GM12892 (cell line): ENCODE measurements around the gene PTGS1.

ENCODE experiments used
- POLR2A ChIP-seq: IDR thresholded peaks from 2 replicates; pipeline ENCODE4 v1.6.1; 2011; ENCODE audit warnings: low read depth, low read length, control low read depth
- POLR2AphosphoS5 ChIP-seq: IDR thresholded peaks from 2 replicates; pipeline ENCODE4 v1.6.1; 2011; ENCODE audit warnings: low read depth, low read length, control low read depth
- TAF1 ChIP-seq: IDR thresholded peaks from 2 replicates; pipeline ENCODE4 v1.6.1; 2011; ENCODE audit warnings: low read depth, mild to moderate bottlenecking, control low read depth, low read length, borderline replicate concordance

- TF ChIP-seq TAF1 (no peak), POLR2A (no peak), POLR2AphosphoS5 (no peak)
These were observed 38.7 kb upstream of the PTGS1 start for GRCh38 chr9:122332083-122332482.
